ENCODE results near the gene RNASE11. TPM values are rescaled to one million over a fixed set of nuclear protein-coding genes. Genes with fewer than 3 reads are reported as not detected.
"Not testable (repeated sequence)": the region's sequence is repeated elsewhere in the genome, so short reads cannot be mapped to it uniquely, and the experiment has no call there.

Gene RNASE11
- total and polyA plus RNA-seq, 3 donors from 2014 or later, result 31.7 to 81.0 (median 52.0) TPM

- TF ChIP-seq POLR2A (IDR thresholded peaks at IDR 0.05), result no peak
- TF ChIP-seq CTCF (IDR thresholded peaks at IDR 0.05), result no peak
- intact Hi-C loops (cut with DNase I; ENCODE audit: low total_unique reads), result no loop called here
Measured at GRCh38 chr14:20583908-20584307, 3.9 kb downstream of the RNASE11 start.

GRCh38 chr14:20583142-20583541 lies 4.7 kb downstream of the RNASE11 start:
- no peak for DNase-seq
- TF ChIP-seq CTCF (IDR thresholded peaks at IDR 0.05) (no peak), POLR2A (IDR thresholded peaks at IDR 0.05) (no peak)
- intact Hi-C loops (cut with DNase I; ENCODE audit: low total_unique reads), result no loop called here
- H3K4me3 ChIP-seq, result no peak overlapping the region
- H3K36me3 ChIP-seq (ENCODE audit: low read depth, missing control alignments), result no peaks in the 10 kb centered on the region
- H3K27ac ChIP-seq, result no peak overlapping the region
- no peaks in the 10 kb centered on the region for H3K27me3 ChIP-seq
- H3K4me1 ChIP-seq, result no peaks in the 10 kb centered on the region
- no peaks in the 10 kb centered on the region for H3K9me3 ChIP-seq

More at GRCh38 chr14:20583908-20584307, 3.9 kb downstream of the RNASE11 start:
- no peaks in the 10 kb centered on the region for H3K36me3 ChIP-seq (ENCODE audit: low read depth, missing control alignments)
- no peak for DNase-seq
- no peak overlapping the region for H3K27ac ChIP-seq
- no peaks in the 10 kb centered on the region for H3K27me3 ChIP-seq
- H3K9me3 ChIP-seq, result no peaks in the 10 kb centered on the region
- 85 to 90% methylated on average over 5 of the region's 5 CpGs for WGBS, 2 donors
- H3K4me3 ChIP-seq, result no peak overlapping the region
- H3K4me1 ChIP-seq, result no peaks in the 10 kb centered on the region

- H3K27me3 ChIP-seq, result no peaks in the 10 kb centered on the region
- H3K9me3 ChIP-seq, result no peaks in the 10 kb centered on the region
- intact Hi-C loops (cut with DNase I; ENCODE audit: low total_unique reads), result no loop called here
- DNase-seq, result no peak
- 81 to 88% methylated on average over 4 of the region's 4 CpGs for whole genome bisulfite sequencing, 2 donors
- no peak for TF ChIP-seq POLR2A (IDR thresholded peaks at IDR 0.05)
- no peak for TF ChIP-seq CTCF (IDR thresholded peaks at IDR 0.05)
- no peak overlapping the region for H3K27ac ChIP-seq
- H3K4me3 ChIP-seq, result no peak overlapping the region
- no peaks in the 10 kb centered on the region for H3K4me1 ChIP-seq
- no peaks in the 10 kb centered on the region for H3K36me3 ChIP-seq (ENCODE audit: low read depth, missing control alignments)
Measured at GRCh38 chr14:20580242-20580641, 7.6 kb downstream of the RNASE11 start.

- intact Hi-C loops (cut with DNase I; ENCODE audit: low total_unique reads), result no loop called here
- Histone ChIP-seq H3K4me3 (no peak overlapping the region), H3K9me3 (no peaks in the 10 kb centered on the region), H3K27me3 (no peaks in the 10 kb centered on the region), H3K4me1 (no peaks in the 10 kb centered on the region), H3K27ac (no peak overlapping the region), H3K36me3 (ENCODE audit: low read depth, missing control alignments) (no peaks in the 10 kb centered on the region)
- DNase-seq, result no peak
- 71 to 72% methylated on average over 14 of the region's 14 CpGs for WGBS, 2 donors
- TF ChIP-seq POLR2A (IDR thresholded peaks at IDR 0.05) (no peak), CTCF (IDR thresholded peaks at IDR 0.05) (no peak)
Measured at GRCh38 chr14:20578784-20579502, 8.9 kb downstream of the RNASE11 start.

- 53 to 86% methylated on average over 3 of the region's 3 CpGs for WGBS, 2 donors
- no peaks in the 10 kb centered on the region for H3K9me3 ChIP-seq
- no peak for DNase-seq
- TF ChIP-seq POLR2A (IDR thresholded peaks at IDR 0.05) (no peak), CTCF (IDR thresholded peaks at IDR 0.05) (no peak)
- no peaks in the 10 kb centered on the region for H3K27me3 ChIP-seq
- H3K36me3 ChIP-seq (ENCODE audit: low read depth, missing control alignments), result no peaks in the 10 kb centered on the region
- no peaks in the 10 kb centered on the region for H3K4me1 ChIP-seq
- intact Hi-C loops (cut with DNase I; ENCODE audit: low total_unique reads), result no loop called here
- no peak overlapping the region for H3K27ac ChIP-seq
- no peak overlapping the region for H3K4me3 ChIP-seq
Measured at GRCh38 chr14:20578325-20578724, 9.5 kb downstream of the RNASE11 start.

GRCh38 chr14:20572382-20572990 lies 15.3 kb downstream of the RNASE11 start:
- H3K36me3 ChIP-seq (ENCODE audit: low read depth, missing control alignments); H3K9me3 ChIP-seq; H3K27ac ChIP-seq; H3K27me3 ChIP-seq; H3K4me1 ChIP-seq; H3K4me3 ChIP-seq; intact Hi-C loops (cut with DNase I; ENCODE audit: low total_unique reads); DNase-seq: not testable (repeated sequence)
- 69 to 71% methylated on average over 4 of the region's 4 CpGs for WGBS, 2 donors

- intact Hi-C loops (cut with DNase I; ENCODE audit: low total_unique reads); H3K9me3 ChIP-seq; H3K27me3 ChIP-seq; H3K36me3 ChIP-seq (ENCODE audit: low read depth, missing control alignments); DNase-seq; H3K4me1 ChIP-seq; H3K4me3 ChIP-seq; H3K27ac ChIP-seq: not testable (repeated sequence)
- WGBS, 2 donors, result 92% methylated on average over 1 of the region's 1 CpG; no CpG with 5 or more reads in 1 of the 2 donors
Measured at GRCh38 chr14:20570720-20571119, 17.1 kb downstream of the RNASE11 start.
